HepG2 (cell line): Measurements from ENCODE around the gene TENM3. TPM values are rescaled to one million over a fixed set of nuclear protein-coding genes. Genes with fewer than 3 reads are reported as not detected.

ENCODE experiments used
- ARNT2 ChIP-seq: sonication (generic); formaldehyde crosslinking; IDR thresholded peaks from 2 replicates; pipeline ENCODE4 v1.8.0; 2022; ENCODE audit warnings: mild to moderate bottlenecking, low read depth, missing genetic modification reagents, moderate library complexity
- CHCHD3 ChIP-seq: sonication (generic); formaldehyde crosslinking; IDR thresholded peaks from 2 replicates; pipeline ENCODE4 v1.8.0; 2022; ENCODE audit warnings: mild to moderate bottlenecking, missing genetic modification reagents, moderate library complexity
- MEIS1 ChIP-seq: sonication (generic); formaldehyde crosslinking; IDR thresholded peaks from 2 replicates; pipeline ENCODE4 v1.9.0; 2021; ENCODE audit warnings: mild to moderate bottlenecking, missing genetic modification reagents, moderate library complexity, borderline replicate concordance
- PAWR ChIP-seq: sonication (generic); formaldehyde crosslinking; IDR thresholded peaks from 2 replicates; pipeline ENCODE4 v1.4.0; 2020; ENCODE audit warnings: missing genetic modification reagents, mild to moderate bottlenecking, borderline replicate concordance
- polyA plus RNA-seq, 8 experiments: library from polyadenylated mRNA; depleted of rRNA in 3 of 8; stranded (reverse) in 7 of 8; unstranded in 1 of 8; fragments of >200 nt; fragmentation: Illumina TruSeq in 4 of 8; extraction: Trizol in 4 of 8; gene quantifications; 2 replicates each; pipeline versions ENCODE4 v1.2.1 to v1.2.3, GENCODE V29; 2011 to 2016; ENCODE audit warnings: low read depth in 4 of 8, missing spikeins in 1 of 8, mixed read lengths in 1 of 8; ENCODE audit not compliant: insufficient read depth in 1 of 8
- total RNA-seq, 5 experiments: library from RNA; depleted of rRNA; stranded (reverse); fragments of >200 nt; fragmentation: Illumina TruSeq; extraction: Trizol; gene quantifications; 2 replicates each; pipeline ENCODE4 v1.2.3, GENCODE V29; 2016; ENCODE audit warnings: low read depth in 1 of 5
- TF ChIP-seq, protein P1 (sequence below), 2 experiments: IDR thresholded peaks; 2 replicates each; pipeline ENCODE4 v1.6.1; 2011 to 2012; ENCODE audit warnings: low read length in 2 of 2, borderline replicate concordance in 1 of 2, low read depth in 1 of 2, mild to moderate bottlenecking in 1 of 2, moderate library complexity in 1 of 2
- TF ChIP-seq, protein P2 (sequence below): sonication (generic); formaldehyde crosslinking; IDR thresholded peaks from 2 replicates; pipeline ENCODE4 v1.4.0; 2020; ENCODE audit warnings: mild to moderate bottlenecking, missing genetic modification reagents
- TF ChIP-seq, protein P3 (sequence below): IDR thresholded peaks from 2 replicates; pipeline ENCODE4 v1.6.1; 2016; ENCODE audit warnings: low read depth, borderline replicate concordance
- TF ChIP-seq, protein P4 (sequence below): sonication (generic); formaldehyde crosslinking; IDR thresholded peaks from 2 replicates; pipeline ENCODE4 v1.5.0; 2020; ENCODE audit warnings: mild to moderate bottlenecking, missing genetic modification reagents

TENM3 gene
- total and polyA plus RNA-seq, 2 of the 13 experiments (the other 11 are each of a cell fraction or from before 2014, with no cell fraction given): 0.04 TPM; not detected in 1

DNA sequence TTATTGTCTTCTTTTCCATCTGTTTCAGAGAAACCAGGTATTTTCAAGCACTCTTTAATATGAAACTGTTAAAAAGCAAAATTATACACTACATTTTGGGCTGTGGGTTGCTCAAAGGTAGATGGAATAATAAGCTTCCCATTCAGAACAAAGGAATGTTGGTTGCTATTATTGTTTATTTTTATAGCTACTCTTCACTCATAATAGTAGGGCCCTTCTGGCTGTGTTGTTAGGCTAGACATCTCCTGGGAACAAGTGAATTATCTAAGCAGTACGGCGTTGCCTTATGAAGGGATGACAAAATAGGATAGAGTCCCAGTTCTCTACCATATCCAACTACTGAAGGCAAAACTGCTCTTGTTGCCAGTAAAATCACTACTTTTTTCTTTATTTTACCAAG is 34.2 kb downstream of the TENM3 start (continued):
- TF ChIP-seq, protein P1, sequence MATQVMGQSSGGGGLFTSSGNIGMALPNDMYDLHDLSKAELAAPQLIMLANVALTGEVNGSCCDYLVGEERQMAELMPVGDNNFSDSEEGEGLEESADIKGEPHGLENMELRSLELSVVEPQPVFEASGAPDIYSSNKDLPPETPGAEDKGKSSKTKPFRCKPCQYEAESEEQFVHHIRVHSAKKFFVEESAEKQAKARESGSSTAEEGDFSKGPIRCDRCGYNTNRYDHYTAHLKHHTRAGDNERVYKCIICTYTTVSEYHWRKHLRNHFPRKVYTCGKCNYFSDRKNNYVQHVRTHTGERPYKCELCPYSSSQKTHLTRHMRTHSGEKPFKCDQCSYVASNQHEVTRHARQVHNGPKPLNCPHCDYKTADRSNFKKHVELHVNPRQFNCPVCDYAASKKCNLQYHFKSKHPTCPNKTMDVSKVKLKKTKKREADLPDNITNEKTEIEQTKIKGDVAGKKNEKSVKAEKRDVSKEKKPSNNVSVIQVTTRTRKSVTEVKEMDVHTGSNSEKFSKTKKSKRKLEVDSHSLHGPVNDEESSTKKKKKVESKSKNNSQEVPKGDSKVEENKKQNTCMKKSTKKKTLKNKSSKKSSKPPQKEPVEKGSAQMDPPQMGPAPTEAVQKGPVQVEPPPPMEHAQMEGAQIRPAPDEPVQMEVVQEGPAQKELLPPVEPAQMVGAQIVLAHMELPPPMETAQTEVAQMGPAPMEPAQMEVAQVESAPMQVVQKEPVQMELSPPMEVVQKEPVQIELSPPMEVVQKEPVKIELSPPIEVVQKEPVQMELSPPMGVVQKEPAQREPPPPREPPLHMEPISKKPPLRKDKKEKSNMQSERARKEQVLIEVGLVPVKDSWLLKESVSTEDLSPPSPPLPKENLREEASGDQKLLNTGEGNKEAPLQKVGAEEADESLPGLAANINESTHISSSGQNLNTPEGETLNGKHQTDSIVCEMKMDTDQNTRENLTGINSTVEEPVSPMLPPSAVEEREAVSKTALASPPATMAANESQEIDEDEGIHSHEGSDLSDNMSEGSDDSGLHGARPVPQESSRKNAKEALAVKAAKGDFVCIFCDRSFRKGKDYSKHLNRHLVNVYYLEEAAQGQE (IDR thresholded peaks at IDR 0.05; ENCODE audit: borderline replicate concordance in 1 of 2, low read depth in 1 of 2, low read length in 2 of 2): no peak
- TF ChIP-seq ARNT2 (CRISPR knock-in tag) (no peak), MEIS1 (no peak), PAWR (no peak), CHCHD3 (CRISPR knock-in tag) (no peak)
- TF ChIP-seq, protein P2, sequence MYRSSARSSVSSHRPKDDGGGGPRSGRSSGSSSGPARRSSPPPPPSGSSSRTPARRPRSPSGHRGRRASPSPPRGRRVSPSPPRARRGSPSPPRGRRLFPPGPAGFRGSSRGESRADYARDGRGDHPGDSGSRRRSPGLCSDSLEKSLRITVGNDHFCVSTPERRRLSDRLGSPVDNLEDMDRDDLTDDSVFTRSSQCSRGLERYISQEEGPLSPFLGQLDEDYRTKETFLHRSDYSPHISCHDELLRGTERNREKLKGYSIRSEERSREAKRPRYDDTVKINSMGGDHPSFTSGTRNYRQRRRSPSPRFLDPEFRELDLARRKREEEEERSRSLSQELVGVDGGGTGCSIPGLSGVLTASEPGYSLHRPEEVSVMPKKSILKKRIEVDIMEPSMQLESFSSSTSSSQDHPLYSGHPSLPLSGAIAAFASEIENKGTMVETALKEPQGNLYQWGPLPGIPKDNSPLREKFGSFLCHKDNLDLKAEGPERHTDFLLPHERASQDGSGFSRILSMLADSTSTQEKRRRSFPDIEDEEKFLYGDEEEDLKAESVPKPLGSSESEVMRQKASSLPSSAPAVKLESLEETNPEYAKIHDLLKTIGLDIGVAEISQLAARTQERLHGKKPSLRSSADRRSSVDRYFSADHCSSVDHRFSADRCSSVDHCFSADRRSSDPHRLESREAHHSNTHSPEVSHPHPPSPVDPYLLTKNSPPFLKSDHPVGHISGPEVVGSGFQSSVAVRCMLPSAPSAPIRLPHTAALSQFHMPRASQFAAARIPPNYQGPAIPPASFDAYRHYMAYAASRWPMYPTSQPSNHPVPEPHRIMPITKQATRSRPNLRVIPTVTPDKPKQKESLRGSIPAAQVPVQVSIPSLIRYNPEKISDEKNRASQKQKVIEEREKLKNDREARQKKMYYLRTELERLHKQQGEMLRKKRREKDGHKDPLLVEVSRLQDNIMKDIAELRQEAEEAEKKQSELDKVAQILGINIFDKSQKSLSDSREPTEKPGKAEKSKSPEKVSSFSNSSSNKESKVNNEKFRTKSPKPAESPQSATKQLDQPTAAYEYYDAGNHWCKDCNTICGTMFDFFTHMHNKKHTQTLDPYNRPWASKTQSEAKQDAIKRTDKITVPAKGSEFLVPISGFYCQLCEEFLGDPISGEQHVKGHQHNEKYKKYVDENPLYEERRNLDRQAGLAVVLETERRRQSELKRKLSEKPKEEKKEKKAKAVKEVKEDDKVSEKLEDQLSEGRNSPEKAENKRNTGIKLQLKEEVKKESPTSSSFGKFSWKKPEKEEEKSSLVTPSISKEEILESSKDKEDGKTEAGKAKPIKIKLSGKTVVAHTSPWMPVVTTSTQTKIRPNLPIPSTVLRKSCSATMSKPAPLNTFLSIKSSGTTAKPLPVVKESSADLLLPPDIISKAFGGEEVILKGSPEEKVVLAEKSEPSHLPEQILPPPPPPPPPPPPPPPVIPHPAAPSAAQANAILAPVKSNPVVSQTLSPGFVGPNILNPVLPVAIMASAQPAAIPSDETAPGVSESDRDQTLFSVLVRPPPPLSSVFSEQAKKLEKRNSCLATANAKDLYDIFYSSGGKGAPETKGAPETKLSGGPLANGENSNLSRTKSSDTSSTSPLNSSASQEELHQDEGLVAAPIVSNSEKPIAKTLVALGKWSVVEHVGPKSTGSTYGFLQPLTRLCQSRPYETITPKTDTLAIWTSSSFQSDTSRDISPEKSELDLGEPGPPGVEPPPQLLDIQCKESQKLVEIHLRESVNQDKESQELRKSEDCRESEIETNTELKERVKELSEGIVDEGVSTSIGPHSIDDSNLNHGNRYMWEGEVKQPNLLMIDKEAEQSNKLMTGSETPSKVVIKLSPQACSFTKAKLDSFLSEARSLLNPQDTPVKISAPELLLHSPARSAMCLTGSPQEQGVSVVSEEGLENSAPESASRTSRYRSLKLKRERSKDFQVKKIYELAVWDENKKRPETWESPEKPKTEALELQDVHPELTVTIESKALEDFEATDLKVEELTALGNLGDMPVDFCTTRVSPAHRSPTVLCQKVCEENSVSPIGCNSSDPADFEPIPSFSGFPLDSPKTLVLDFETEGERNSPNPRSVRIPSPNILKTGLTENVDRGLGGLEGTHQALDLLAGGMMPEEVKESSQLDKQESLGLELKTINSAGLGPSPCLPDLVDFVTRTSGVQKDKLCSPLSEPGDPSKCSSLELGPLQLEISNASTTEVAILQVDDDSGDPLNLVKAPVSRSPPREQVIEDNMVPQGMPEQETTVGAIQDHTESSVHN (CRISPR knock-in tag): no peak
- TF ChIP-seq, protein P3, sequence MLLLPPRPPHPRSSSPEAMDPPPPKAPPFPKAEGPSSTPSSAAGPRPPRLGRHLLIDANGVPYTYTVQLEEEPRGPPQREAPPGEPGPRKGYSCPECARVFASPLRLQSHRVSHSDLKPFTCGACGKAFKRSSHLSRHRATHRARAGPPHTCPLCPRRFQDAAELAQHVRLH (CRISPR knock-in tag): no peak
- TF ChIP-seq, protein P4, sequence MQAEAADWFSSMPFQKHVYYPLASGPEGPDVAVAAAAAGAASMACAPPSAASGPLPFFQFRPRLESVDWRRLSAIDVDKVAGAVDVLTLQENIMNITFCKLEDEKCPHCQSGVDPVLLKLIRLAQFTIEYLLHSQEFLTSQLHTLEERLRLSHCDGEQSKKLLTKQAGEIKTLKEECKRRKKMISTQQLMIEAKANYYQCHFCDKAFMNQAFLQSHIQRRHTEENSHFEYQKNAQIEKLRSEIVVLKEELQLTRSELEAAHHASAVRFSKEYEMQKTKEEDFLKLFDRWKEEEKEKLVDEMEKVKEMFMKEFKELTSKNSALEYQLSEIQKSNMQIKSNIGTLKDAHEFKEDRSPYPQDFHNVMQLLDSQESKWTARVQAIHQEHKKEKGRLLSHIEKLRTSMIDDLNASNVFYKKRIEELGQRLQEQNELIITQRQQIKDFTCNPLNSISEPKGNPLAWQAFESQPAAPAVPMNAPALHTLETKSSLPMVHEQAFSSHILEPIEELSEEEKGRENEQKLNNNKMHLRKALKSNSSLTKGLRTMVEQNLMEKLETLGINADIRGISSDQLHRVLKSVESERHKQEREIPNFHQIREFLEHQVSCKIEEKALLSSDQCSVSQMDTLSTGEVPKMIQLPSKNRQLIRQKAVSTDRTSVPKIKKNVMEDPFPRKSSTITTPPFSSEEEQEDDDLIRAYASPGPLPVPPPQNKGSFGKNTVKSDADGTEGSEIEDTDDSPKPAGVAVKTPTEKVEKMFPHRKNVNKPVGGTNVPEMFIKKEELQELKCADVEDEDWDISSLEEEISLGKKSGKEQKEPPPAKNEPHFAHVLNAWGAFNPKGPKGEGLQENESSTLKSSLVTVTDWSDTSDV (CRISPR knock-in tag): no peak
